ENCODE measurements around the gene RBM24. TPM values are rescaled to one million over a fixed set of nuclear protein-coding genes. Genes with fewer than 3 reads are reported as not detected.
"Not testable (repeated sequence)": the region's sequence is repeated elsewhere in the genome, so short reads cannot be mapped to it uniquely, and the experiment has no call there.

Gene RBM24
- total RNA-seq, 1 donor from 2014 or later = 187 TPM

DNA sequence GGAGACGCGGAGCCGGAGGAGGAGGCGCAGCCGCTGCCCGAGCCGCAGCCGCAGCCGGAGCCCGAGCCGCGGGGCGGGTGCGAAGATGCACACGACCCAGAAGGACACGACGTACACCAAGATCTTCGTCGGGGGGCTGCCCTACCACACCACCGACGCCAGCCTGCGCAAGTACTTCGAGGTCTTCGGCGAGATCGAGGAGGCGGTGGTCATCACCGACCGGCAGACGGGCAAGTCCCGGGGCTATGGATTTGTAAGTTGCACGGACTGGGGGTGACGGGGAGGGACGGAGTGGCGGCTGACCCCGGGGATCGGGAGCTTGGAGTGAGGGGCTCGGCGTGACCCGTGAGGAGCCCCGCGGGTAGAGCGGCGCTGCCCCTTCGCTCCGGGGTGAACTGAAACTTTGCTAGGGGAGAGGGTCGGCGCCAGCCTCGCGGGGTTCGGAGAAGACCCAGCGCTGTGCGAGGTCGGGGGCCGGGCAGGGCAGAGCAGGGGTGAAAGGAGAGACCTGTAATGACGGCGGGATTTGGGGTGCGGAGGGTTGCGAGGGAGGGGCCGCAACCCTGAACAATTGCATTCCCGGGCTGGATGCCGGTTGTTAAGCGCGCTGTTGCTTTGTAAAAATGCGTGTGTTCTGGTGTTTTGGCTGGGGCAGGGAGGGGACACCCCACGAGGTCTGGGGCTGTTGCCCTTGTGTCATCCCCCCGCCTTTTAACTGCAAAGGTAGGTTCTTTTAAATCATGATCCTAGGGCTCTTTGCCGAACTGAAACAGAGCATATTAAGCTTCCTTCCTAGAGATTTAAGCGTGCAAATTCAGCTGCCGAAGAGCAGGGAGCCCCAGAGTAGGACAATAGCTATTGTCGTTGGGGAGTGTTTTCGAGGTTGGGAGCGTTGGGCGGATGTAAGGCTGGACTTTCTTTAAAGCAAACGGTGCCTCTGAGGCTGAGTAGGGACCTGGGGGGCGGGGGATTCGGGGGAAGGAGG lies 628 bp downstream of the RBM24 start:
- ATAC-seq (ENCODE audit: poor library complexity) (no peak), DNase-seq (no peak)
- intact Hi-C loops (cut with DNase I) = loop anchor here (10.0 kb wide), 1 partner anchor 117 kb away; no protein-coding TSS in a partner anchor

DNA sequence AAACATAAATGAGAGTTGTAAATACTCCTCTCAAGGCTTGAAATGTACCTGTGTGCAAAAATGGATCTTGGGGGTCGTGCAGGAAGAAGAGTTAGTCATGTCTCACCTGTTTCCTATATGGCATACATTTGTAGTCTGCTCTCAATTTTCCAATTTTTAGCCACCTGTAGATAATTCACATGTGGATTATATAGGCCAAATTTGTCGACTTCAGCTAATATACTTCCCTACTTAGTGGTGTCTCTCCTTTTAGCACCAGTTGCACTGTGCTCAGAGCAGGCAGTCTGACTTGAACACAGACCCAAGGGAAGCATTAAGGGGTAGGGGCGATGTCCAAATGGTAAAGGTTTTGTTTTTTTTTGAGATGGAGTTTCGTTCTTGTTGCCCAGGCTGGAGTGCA lies 1.9 kb downstream of the RBM24 start:
- no peak for ATAC-seq (ENCODE audit: poor library complexity)
- intact Hi-C loops (cut with DNase I) = loop anchor here (10.0 kb wide), 1 partner anchor 118 kb away; no protein-coding TSS in a partner anchor
- DNase-seq = no peak

GRCh38 chr6:17289630-17290061 lies 8.5 kb downstream of the RBM24 start:
- intact Hi-C loops (cut with DNase I) = loop anchor here (10.0 kb wide), 2 partner anchors 105 to 125 kb away; partner anchors contain the start of gene CAP2
- DNase-seq (peak; percentile 74), ATAC-seq (ENCODE audit: poor library complexity) (peak; percentile 89)

GRCh38 chr6:17291778-17292177 lies 10.6 kb downstream of the RBM24 start:
- DNase-seq (peak; percentile 41), ATAC-seq (ENCODE audit: poor library complexity) (peak; percentile 9)
- intact Hi-C loops (cut with DNase I) = loop anchor here (10.0 kb wide), 1 partner anchor 103 kb away; the partner anchor contains the start of gene CAP2

DNA sequence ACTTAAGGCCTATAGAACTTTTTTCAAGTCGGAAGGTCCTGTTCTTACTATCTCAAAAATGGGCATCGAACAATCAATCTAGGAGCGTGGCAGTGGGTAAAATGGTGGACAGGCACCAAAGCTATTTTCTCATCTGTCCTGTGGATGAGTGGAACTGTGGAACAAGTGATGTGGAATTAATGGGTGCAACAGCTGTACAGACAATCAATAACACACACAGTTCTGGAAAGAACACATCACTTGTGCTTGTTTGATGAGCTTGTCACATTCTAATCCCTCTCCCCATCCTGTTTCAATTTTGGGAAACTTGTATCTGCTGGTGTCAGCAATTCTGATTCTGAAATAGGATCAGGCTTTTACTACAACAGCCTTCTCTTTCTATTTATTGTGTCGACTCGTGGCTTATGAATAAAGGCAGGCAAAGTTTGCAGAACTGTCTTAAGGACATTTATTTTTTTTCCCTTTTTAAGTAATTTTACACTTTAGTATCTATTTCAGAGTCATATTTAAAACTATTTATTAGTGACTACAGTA lies 11.5 kb downstream of the RBM24 start:
- DNase-seq = no peak
- ATAC-seq (ENCODE audit: poor library complexity) = no peak
- intact Hi-C loops (cut with DNase I) = loop anchor here (10.0 kb wide), 1 partner anchor 102 kb away; the partner anchor contains the start of gene CAP2

DNA sequence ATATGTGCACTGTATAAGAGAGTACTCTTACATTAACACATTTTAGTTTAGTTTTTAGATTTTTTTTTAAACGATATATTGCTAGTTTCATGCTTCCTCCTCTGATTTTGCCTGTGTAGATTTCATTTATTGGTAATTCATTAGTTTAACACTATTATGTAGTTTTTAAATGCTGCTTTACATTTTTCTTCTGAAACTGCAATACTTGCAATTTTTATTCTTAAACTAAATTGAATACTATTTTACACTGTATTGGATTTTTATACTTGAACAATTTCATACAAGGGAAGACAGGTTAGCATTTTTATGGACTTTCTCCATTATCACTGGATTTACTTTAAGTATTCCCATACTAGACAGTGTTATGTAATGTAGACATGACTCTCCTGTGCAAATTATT lies 12.2 kb downstream of the RBM24 start:
- ATAC-seq (ENCODE audit: poor library complexity) (no peak), DNase-seq (no peak)
- intact Hi-C loops (cut with DNase I) = loop anchor here (10.0 kb wide), 1 partner anchor 101 kb away; the partner anchor contains the start of gene CAP2

DNA sequence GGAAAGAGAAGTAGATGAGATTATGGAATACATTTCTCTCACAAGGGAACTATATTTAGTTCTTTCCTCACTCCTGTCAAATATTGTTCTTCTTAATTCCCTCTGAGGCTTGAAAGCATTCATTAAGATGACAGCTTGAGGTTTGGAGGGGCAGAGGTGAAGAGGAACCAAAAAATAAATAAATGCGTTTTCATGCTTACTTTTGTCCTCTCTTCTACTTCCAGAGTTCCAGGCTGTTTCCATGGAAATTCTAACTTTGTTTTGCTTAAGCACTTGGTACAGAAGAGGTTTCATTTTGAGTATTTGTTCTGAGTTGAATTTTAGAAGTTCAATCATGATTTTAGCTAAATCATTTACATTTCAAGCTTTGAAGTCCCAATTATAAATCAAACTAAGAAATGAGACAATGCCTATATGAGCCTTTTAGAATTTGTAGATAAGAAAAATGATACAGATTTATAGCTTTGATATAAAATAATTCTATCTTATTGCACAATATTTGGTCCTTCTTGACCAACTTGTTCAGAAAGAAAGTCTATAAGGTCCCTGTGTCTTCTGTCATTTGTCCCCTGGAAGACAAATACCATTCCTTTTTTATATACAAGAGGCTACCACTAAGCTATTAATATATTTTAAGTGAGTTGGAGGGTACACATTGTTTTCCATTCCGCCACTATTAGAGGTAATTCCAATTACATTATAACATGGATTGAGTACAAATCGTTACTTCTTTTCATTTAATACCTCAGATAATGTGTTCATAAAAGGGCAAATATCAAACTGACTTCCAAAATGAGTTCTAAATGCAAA lies 16.3 kb downstream of the RBM24 start:
- DNase-seq = no peak
- intact Hi-C loops (cut with DNase I) = loop anchor here (10.0 kb wide), 1 partner anchor 97 kb away; the partner anchor contains the start of gene CAP2
- ATAC-seq (ENCODE audit: poor library complexity) = peak; percentile 36

DNA sequence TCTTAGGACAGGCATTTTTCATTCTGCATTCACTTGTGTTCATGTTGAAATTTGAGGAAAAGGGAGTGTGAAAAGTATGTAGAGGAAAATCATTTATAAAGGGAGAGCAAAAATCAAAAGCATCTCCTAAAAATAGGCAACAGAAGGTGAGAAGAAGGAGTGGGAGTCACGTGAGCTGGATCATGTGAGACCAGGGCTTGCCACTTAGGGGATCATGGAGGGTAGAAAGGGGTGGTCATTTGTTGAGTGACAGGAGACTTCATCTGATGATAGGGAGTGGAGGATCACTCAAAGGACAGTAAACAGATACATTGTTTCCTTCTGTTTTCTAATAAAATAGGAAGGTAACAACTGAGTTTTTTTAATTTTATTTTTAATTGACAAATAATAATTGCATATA lies 17.1 kb downstream of the RBM24 start:
- no peak for ATAC-seq (ENCODE audit: poor library complexity)
- intact Hi-C loops (cut with DNase I) = loop anchor here (10.0 kb wide), 1 partner anchor 97 kb away; the partner anchor contains the start of gene CAP2
- DNase-seq = no peak

- DNase-seq (no peak), ATAC-seq (ENCODE audit: poor library complexity) (no peak)
- intact Hi-C loops (cut with DNase I) = loop anchor here (10.0 kb wide), 1 partner anchor 96 kb away; the partner anchor contains the start of gene CAP2
These were observed 18.1 kb downstream of the RBM24 start for GRCh38 chr6:17299222-17299621.

- no peak for ATAC-seq (ENCODE audit: poor library complexity)
- intact Hi-C loops (cut with DNase I) = loop anchor here (10.0 kb wide), 1 partner anchor 95 kb away; the partner anchor contains the start of gene CAP2
These were observed 18.6 kb downstream of the RBM24 start for GRCh38 chr6:17299750-17300149.

DNA sequence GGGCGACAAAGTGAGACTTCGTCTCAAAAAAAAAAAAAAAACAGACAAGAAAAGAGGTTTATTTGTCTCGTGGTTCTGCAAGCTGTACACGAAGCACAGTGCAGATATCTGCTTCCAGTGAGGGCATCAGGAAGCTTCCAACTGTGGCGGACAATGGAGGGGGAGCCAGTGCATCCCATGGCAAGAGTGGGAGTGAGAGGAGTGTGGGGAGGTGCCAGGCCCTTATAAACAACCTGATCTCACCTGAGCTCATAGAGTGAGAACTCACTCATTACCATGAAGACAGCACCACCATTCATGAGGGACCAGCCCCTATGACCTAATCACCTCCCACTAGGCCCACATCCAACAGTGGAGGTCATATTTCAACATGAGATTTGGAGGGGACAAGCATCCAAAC lies 19.5 kb downstream of the RBM24 start:
- ATAC-seq (ENCODE audit: poor library complexity) (no peak), DNase-seq (no peak)
- intact Hi-C loops (cut with DNase I) = no loop called here

More at GRCh38 chr6:17299750-17300149, 18.6 kb downstream of the RBM24 start:
- DNase-seq = no peak

- intact Hi-C loops (cut with DNase I) = no loop called here
- ATAC-seq (ENCODE audit: poor library complexity) = no peak
- DNase-seq = no peak
These were observed 22.3 kb downstream of the RBM24 start for GRCh38 chr6:17303444-17303843.

DNA sequence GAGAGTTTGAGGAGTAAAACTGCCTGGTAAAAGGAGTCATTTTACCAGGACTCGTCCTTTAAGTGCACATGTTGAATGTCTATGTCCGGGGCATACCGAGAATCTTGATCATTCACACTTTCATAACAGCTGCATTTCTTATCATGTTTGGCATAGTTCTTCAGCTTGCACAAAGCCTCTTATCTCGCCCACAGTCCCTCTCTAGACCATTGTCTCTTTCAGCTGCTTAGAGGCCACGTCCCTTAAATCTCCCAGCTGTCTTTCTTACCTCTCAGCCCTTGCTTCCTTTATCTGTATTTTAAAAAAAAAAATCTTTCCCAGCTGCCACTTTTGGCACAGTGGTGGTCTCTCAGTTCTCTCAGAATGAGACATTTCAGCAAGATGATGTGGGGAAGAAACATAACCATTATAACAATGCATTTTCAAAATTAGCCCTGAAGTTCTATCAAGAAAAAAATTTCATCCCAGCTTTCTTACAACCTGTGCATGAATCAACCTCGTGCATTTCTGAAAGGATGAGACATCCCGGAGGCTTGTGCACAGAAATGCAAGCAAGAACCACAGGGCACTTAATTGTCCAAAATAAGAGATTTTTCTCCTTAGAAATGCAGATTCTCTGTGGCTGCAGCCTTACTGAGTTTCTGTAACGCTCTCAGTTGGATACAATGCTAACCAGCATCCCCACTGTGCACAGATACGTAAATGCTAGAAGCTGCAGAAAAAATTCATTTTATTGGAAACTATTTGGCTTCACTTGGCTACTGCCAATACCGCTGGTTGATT lies 24.2 kb downstream of the RBM24 start:
- intact Hi-C loops (cut with DNase I) = no loop called here
- ATAC-seq (ENCODE audit: poor library complexity) (no peak), DNase-seq (no peak)

DNA sequence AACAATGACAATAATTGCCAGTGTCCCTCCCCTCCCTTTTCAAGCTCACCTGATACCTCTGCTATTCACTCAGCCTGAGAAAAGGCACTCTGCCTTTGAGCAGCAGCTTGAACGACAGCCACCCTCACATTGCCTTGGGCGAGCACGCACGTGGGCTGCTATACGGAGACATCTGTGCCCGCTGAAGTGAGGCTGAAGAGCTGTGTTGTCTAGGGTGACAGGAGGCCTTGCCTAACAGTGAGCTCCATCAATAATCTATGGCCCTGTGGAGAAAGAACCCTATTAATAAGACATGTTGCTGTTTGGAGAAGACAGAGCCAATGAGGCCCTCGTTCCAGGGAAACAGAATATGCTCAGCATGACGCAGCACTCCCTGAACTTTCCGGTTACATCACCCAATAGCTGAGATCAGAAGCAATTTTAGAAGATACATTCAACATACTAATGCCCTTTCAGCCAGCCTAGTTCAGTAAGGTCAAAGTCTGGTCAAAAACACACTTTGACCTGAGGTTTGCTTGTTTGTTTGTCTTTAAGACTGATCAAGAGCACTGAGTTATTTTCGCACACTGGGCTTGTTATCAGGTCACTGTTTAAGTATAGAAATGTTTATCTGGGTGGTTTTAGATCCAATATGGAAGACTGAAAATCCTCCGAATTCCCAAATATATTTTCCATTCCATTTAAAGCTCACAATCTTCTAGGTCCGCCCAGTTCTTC lies 30.6 kb downstream of the RBM24 start:
- intact Hi-C loops (cut with DNase I) = no loop called here
- DNase-seq (no peak), ATAC-seq (ENCODE audit: poor library complexity) (peak; percentile 71)

GRCh38 chr6:17313238-17313637 lies 32.1 kb downstream of the RBM24 start:
- DNase-seq; intact Hi-C loops (cut with DNase I); ATAC-seq (ENCODE audit: poor library complexity): not testable (repeated sequence)

GRCh38 chr6:17313971-17314370 lies 32.8 kb downstream of the RBM24 start:
- no peak for DNase-seq
- intact Hi-C loops (cut with DNase I) = no loop called here
- ATAC-seq (ENCODE audit: poor library complexity) = no peak

DNA sequence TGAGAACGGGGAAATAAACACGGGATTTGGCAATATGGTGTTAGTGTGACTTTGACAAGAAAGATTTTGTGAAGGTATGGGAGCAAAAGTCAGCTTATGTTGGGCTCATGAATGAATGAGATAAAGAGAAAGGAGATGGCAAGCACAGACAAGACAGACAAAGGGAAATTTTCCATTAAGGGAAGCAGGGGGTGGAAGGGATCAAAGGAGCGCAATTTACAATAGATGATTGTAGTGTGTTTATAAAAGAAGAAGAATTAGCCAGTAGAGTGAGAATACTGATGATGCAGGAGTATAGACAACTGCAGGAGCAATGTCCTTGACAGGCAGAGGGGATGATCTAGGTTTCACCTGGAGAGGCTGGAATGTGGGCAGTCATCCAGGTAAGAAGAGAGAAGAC lies 34.1 kb downstream of the RBM24 start:
- intact Hi-C loops (cut with DNase I) = no loop called here
- no peak for ATAC-seq (ENCODE audit: poor library complexity)
- no peak for DNase-seq

Data from Right ventricle myocardium superior (tissue), 1 donor.